Measurements from ENCODE around the gene CYB561D2.
A peak's percentile ranks its signal among the peaks of the same experiment; 100 is the strongest.
"Not testable (repeated sequence)": the region's sequence is repeated elsewhere in the genome, so short reads cannot be mapped to it uniquely, and the experiment has no call there.

Gene CYB561D2, protein sequence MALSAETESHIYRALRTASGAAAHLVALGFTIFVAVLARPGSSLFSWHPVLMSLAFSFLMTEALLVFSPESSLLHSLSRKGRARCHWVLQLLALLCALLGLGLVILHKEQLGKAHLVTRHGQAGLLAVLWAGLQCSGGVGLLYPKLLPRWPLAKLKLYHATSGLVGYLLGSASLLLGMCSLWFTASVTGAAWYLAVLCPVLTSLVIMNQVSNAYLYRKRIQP

DNA sequence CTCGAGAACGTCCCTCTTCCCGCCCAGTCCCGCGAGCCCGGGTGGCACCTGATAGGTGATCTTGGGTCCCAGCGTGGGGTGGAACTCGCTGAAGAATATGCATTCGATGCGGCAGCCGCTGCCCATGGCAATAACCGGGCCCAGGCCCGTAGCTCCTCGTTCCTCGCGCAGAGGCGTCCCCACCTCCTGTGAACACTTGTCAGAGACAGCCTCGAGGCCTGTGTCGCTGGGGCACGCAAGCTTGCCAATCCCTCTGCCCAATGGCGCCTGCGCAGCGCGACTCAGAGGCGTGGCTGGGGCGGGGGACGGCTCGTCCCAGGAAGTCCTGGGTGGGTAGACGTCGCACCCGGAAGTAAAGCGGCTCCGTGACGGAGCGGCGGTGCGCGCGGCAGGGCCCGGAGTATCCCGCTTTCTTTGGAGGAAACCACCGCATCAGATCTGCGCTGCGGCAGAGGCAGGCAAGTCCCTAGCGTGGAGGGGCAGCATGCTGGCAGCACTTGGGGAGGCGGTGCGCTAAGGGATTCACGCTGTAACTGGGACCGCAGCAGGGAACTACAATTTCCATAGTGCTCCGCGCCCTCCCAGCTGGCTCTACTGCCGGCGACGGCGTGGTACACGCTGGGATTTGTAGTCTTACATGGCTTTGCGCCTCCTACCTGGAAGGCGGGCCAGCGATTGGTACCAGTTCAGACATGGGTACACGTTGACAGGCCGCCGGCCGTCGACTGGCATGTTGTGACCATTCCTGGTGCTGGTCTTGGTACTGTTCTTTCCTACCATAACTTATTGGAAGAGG lies at the start of gene CYB561D2, which contains the start of gene NPRL2:
Gene CYB561D2 (plus strand): TSS at position 336 of the 796 bp plus-strand sequence. CDS start 572 bp downstream, outside the sequence.
Gene NPRL2 (minus strand): TSS at position 249 of the 796 bp plus-strand sequence. CDS start 123 bp downstream, at position 126.
- peak; percentile 99 for DNase-seq

DNA sequence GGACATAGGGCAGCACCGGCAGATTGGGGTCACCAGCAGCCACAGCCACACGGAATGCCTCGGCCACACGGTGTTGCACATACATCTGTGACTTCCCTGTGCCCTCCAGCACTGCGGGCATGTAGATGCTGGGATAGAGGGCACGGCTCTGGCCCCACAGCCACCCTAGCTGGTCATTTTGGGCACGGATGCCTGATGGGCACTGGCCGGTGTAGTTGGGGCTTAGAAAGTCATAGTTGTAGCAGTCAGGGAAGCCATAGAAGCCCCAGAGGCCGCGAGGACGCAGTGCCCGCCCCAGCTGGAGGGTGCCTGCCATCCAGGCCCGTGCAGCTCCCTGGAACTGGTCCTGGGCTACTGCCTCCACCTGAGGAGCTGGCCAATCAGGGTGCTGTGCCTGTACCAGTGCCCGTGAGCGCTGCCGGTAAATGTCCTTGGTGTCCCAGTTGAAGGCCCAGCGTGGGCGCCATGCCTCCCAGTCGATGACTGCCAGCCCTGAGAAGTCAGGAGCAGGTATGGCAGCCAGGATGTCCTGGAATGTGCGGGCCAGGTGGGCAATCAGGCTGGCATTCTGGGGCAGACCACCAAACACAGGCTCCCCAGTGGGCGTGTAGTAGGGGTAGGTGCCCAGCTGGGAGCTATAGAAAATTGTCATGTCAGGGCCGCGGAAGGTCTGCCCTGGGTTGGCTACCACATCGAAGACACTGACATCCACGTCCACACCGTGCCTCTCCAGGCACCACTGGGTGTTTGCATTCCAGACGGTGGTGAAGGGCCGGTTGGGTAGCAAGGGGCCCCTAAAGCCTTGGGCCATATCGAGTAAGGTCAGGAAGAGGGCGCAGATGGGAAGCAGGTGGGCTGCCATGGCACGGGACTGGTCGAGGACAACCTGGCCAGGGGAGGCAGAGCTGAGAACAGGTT lies 48.3 kb upstream of the CYB561D2 start:
- no peak for DNase-seq

DNA sequence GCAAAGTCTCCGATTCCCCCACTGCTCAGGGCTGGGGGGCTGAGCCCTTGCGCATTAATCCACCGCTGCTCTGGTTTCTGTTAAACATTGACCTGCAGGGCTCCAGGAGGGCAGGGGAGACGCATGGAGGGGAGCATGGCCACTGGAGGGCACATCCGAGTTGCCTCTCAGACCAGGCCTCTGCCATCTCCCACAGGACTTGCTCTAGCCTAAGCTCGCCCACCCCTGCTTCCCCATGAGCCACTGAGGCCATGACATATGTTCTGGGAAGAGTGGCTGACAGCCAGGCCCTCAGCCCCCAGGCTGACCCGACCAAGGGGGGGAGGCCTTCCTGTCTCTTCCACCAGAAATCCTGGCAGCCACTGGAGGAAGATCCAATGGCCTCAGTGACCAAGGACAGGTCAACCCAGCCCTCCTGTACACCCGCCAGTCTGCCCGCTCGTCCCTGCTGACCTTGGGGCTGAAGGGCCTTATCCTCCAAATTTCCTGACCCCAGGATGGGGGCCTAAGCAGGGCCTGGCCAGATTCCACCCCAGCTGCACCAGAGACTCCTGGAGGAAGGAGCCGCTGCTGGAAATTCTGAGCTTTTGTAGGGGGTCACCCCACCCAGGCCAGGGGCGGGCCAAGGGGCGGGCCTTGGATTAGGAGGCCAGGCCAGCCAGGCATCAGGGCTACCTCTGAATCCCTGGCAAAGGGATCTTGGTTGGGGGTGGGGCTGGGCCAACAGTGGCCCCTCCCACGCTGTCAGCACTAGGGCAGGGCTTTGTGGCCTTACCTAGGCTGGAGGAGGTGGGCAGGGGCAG lies 47.4 kb upstream of the CYB561D2 start, which contains the start of gene HYAL1:
Gene HYAL1 (minus strand): TSS at position 562 of the 803 bp plus-strand sequence. CDS start 618 bp downstream, outside the sequence.
- no peak for DNase-seq

DNA sequence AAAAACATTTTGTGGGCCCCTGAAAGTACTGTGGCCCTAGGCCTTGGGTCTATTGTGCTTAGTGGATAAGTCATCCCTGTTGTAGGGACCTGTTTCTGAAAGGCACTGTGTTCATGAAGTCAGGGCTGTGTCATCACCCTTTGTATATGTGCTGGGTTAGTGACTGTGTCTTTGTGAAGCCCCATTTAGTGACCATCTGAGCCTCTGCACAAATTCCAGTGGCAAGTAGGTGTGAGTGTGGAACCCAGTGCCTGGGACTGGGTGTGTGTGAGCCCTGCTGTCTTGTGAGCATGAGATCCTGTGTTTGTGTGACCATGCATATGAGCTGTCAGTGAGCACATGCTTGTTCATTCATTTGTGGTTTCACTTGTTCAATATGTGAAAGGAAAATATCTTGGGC lies 46.1 kb upstream of the CYB561D2 start:
- DNase-seq: peak; percentile 43

DNA sequence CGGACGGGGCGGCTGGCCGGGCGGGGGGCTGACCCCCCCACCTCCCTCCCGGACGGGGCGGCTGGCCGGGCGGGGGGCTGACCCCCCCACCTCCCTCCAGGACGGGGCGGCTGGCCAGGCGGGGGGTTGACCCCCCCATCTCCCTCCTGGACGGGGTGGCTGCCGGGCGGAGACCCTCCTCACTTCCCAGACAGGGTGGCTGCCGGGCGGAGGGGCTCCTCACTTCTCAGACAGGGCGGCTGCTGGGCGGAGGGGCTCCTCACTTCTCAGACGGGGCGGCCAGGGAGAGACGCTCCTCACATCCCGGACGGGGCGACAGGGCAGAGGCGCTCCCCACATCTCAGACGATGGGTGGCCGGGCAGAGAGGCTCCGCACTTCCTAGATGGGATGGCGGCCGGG lies 38.6 kb upstream of the CYB561D2 start:
- DNase-seq: not testable (repeated sequence)

DNA sequence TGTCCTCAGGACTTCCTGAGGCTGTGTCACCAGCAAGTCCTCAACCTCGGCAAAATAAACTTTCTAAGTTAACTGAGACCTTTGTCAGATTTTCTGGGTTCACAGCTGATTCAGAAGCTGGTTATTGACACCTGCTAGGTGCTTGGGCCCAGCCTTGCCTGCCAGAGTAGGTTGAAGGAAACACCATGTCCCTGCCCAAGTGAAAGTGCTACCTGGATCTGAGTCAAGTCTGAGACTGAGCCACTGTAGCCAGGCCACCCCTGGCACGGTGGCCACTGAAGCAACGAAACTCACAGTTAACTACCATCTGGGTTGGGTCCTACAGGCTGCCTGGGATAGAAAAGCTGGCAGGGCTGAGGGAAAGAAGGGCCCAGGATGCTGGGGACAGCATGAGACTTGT lies 36.3 kb upstream of the CYB561D2 start:
- no peak for DNase-seq

DNA sequence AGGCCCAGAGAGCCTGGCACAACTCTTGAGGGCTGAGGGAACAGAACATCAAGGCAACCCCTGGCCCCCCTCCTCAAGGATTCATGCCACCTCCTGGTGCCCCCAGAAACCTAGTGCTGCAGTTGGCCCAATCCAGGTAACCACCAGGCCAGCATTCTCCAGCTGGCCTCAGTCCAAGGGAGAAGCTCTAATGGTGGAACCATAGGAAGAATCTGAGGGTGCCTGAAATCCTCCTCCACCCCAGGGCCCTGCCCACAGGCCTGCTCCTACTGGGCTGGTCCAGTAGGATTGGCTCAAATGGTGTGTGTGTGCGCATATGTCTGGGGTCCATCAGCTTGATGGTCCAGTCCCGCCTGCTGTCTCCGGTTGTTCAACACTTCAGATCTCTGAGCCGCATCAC lies 35.8 kb upstream of the CYB561D2 start:
- no peak for DNase-seq

DNA sequence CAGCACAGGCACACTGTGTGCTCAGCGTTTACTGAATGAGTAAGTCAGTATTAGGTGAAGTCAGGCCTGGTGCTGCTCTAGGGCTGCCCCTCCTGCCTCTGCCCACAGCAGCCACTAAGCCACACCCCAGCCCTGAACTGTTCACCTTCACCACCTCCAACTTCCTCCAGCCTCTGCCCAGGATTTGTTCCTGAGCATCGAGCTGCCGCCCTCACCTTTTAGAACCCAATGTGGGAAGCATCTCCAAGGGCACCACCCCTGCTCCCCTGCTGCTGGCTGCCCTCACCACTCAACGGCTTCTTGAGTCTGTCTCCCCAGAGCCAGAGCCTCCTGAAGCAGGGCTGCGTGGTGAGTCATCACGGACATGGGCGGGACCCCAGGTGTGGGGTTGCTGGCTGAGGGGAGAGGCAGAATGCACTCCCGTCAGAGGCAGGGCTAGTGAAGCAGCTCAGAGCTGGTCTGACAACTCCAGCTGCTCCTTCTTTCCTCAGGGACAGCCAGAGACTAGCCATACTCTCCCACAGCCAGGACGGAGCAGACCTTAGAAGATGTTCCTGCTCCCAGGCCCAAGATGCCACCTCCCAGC lies 33.9 kb upstream of the CYB561D2 start:
- DNase-seq: peak; percentile 46

DNA sequence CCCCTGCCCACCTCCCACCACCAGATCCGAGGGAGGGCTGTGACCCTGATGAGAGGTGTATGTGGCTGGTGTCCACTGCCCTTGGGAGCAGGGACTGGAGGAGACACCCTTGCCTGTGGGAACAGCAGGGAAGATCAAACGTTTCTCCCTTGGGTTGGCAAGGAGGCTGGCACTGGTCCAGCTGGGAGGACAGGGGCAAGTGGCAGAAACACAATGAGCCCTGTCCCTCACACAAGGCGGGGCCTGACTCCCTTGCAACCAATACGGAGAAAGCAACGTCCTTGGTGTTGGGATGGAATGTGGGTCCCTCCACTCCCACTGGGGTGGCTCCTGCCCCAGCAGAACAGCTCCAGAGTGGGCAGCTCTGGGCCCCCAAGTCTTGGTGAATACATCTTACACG lies 33.4 kb upstream of the CYB561D2 start:
- DNase-seq: no peak

DNA sequence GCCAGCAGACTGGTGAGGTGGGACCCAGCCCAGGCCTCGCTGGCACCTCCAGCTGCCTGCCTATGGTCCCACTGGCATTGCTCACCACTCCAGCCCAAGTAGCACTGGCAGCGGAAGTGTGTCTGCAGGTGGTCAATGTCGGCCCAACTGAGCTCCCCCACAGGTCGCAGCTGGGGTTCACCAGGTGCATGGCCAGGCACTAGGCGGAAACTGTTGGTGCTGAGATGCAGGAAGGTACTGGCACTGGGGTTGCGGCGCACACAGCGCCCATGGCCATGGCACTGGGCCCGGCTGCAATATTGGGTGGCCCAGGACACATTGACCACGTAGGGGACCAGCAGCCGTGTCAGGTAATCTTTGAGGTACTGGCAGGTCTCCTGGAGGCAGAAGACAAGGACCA lies 32.5 kb upstream of the CYB561D2 start:
- no peak for DNase-seq

DNA sequence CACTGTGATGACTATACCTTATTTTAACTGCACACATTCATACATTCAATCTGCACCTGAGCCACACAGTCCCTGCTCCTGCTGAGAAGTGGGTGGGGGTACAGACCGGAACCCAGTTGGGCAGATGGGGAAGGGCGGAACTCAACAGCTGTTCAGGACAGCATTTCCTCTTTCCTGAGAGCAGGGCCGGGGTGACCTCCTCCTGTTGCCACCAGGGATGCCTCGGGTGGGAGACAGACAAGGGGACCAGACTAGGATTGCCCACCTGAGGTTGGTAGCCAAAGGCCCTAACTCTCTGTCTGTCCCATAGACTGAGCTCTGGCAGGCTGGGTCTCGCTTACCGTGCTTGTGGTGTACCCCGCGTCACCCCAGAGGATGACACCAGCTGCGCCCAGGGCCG lies 32.0 kb upstream of the CYB561D2 start:
- DNase-seq: no peak

DNA sequence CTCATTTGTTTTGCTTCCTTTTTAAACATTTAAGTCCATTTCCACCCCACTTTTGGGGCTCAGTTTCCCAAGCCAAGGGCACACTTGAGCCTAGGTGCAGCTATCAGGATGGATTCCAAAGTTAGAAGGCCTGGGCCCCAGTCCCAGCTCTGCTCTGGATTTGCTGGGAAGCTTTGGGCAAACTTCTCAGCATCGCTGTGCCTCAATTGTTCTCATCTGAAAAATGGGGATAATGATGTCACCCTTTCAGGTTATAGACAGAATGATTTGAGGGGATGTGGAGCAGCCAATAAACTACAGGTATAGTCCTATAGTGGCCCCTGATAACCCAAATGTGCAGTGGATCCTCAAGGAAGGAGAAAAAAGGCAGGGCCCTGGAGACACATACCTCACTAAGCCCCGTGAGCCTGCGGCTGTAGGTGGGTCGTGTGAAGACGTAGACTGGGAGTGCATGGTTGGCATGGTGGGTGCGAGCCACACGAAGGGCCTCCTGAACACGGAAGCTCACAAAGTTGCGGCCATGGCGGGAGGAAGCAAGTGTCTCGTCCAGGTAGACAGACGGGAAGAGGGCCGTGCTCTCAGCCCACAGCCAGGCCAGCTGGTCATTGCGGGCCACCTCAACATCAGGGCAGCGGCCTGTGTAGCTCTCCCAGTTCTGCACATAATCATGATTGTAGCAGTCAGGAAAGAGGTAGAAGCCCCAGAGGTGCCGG lies 31.3 kb upstream of the CYB561D2 start:
- DNase-seq: no peak

DNA sequence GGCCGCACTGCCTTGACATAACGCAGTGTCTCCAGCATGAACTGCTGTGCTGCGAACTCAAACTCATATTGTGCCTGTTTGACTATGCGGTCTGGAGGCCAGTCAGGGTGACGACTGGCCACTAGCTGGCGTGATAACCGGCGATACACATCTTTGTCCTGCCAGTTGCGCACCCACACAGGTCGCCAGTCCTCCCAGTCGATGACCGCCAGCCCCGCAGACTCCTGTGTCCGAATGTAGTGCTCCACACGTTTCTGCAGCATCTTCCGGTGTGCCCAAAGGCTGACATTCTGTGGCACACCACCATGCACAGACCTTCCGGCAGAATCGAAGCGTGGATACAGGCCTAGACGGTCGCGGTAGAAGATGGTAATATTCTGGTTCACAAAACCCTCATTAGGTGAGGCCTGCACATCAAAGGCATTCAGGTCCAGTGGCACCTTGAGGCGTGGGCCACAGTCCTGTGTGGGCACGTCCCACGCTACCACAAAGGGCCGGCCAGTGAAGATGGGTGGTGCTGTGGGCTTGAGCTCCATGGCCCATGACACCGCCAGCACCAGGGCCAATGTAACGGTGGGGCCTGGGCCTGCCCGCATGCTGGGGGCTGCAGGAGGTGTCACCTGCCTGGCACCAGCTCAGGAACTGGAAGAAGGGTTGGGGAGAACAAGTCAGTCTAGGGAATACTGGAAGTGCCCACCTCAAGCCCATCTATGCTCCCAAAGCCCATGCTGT lies 30.6 kb upstream of the CYB561D2 start:
- no peak for DNase-seq

DNA sequence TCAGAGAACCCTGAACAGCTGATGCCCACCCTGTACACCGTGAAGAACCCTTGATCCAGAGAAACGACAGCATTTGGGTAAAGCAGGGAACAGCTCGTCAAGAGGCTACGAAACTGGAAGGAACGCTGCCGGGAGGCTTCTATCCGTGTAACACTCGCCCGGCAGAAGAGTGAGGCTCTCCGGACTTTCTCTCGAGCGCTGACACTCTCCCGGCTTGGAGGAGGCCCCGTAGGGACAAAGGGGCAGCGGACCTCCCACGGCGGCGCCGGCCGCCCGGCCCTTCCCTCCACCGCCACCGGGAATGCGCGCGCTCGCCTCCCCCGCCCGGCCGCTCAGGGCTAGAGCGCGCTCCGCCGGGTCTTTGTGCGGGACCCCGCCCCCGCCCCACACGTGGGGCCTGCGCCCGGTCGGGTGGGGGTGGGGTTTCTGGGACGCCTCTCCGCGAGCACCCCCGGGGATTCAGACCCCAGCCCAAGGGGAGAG lies 29.8 kb upstream of the CYB561D2 start:
- peak; percentile 42 for DNase-seq

DNA sequence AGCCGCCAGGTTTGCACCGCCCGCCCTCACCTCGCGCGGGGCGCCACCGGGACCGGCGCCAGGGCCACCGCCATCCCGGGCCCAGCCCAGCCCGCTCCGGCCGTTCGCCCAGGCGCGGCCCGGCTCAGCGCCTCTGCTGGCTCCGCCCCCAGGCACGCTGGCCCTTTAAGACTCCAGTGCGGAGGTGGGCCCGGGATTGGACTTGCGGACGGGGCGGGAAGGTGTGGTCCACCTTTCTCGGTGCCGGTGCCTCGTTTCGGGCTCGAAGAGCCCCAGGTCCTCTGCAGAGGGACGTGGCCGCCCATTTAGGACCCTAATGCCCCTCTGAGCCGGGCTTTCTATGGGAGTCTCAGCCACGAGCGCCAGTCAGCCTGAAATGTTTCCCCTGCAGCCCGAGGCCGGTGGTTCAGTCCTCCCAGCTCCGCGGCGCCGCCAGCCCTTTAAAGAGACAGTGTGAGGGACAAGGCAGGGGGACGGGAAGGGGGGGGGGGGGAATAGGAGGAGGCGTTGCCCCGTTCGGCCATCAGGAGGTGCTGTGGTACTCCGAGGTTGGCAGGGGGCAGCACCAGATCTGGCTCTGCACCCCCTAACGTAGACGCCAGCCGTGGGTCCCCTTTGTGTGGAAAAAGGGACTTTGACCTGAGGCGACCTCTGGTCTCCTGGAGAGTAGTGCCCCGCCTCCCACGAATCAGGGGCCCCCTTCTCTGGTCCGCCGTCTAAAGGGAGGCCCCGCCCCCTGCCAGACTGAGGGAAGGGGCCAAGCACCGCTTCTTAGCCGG lies 29.1 kb upstream of the CYB561D2 start:
- peak; percentile 82 for DNase-seq

DNA sequence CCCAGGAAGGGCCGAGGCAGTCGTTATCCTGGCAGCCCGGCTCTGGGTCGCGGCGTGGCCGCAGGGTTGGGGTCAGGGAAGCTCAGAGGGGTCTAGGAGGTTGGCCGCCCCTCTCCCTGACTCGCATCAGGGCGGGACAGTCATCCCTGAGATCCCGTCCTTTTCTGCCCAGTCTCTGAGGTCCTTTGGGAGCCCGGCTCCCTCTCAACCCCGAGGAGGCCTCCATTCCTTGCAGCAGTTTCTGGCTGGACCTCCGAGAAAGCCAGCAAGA lies 28.6 kb upstream of the CYB561D2 start:
- no peak for DNase-seq

DNA sequence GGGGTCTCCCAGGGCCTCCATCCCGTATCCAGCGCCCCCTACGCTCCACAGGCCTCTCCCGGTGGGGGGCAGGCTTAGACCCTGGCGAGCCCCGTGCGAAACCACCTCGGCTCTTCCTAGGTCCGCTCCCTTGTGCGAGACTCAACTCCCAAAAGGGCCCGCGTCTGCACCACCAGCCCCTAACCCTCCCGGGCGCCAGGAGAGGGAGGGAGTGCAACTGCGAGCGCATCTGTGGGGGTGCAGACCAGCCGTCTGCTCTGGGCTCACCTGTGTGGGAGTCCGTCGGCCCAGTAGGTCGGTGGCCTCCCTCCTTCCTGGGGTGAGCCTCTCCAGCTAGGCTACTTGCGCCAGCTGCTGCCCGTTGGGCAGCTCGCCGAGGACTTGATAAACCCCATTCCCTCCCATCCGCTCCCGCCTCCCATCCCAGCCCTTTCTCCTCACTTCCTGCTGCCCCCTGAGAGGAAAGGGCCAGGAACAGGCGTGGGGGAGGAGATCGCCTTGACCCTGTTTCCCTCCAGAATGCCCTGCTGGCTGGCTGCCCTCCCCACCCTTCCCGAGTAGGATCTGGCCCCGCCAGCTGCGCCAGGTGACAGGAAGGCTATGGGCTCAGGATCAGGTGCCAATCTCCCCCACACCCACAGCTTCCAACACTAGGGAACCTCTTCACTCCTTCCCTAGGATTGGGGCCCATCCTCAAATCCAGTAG lies 28.1 kb upstream of the CYB561D2 start, which contains the start of gene HYAL2:
Gene HYAL2 (minus strand): TSS at position 360 of the 706 bp plus-strand sequence. CDS start 2,256 bp downstream, outside the sequence.
- DNase-seq: no peak

DNA sequence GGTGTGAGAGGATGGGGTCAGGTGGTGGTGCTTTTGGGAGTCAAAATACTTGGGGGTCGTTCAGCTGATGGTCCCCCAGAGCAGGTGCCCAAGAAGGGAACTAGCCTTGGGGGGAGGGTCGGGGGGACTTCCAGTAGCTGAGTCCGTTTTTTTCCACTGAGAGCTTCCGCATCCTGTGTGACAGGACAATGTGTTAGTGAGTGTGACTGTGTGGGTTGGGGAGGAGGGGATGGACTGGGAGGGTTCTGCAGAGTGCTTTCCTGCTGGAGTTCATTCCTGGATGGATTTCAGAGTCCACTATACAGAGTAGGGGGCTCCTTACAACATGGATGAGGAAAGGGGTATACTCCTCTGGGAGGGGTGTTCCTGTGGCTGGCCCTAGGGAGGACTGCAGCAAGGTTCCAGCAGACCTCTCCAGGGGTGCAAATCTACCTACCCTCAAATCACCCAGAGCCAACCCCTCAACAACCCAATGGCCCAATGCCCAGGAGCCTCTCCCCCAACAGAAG lies 27.5 kb upstream of the CYB561D2 start:
- no peak for DNase-seq
